Activated CD4-positive, alpha-beta T cell treated with anti-CD3 and anti-CD28 coated beads, Interleukin-2, amount 10 ng/mL, durations not matched to agents 7 days and 5 days (primary cell): ENCODE results near the gene SP3. TPM values are rescaled to one million over a fixed set of nuclear protein-coding genes. Genes with fewer than 3 reads are reported as not detected.

Experiments
- CTCF ChIA-PET: fragments of 350-600 bp; sonication (Branson Sonifier 250); formaldehyde crosslinking; loops from one replicate; lab custom pipeline; 2021; ENCODE audit warnings: antibody characterized with exemption; lab: Charles Lee
- POLR2A ChIA-PET: fragments of 350-600 bp; sonication (Branson Sonifier 250); formaldehyde crosslinking; loops from one replicate; lab custom pipeline; 2021; ENCODE audit warnings: antibody characterized with exemption; lab: Charles Lee
- DNase-seq: peaks from one replicate; pipeline ENCODE4 v3.0.0-alpha.2; 2020
- H3K27ac Mint-ChIP-seq: one replicate; pipeline ENCODE4 v1.8.0; 2021; ENCODE audit warnings: mild to moderate bottlenecking, moderate library complexity, mixed read lengths
- H3K27me3 Mint-ChIP-seq: one replicate; pipeline ENCODE4 v1.8.0; 2021; ENCODE audit warnings: mixed read lengths
- H3K36me3 Mint-ChIP-seq: one replicate; pipeline ENCODE4 v1.8.0; 2021; ENCODE audit warnings: low read depth, mixed read lengths
- H3K4me1 Mint-ChIP-seq: one replicate; pipeline ENCODE4 v1.8.0; 2021; ENCODE audit warnings: mixed read lengths
- H3K4me3 Mint-ChIP-seq: one replicate; pipeline ENCODE4 v1.8.0; 2021; ENCODE audit warnings: mild to moderate bottlenecking, moderate library complexity, mixed read lengths
- H3K9me3 Mint-ChIP-seq: one replicate; pipeline ENCODE4 v1.8.0; 2021; ENCODE audit warnings: mixed read lengths
- total RNA-seq, 2 experiments: library from RNA; stranded (reverse); gene quantifications; one replicate each; pipeline ENCODE4 v1.2.3, GENCODE V29; 2021

SP3 gene
- total RNA-seq, 2 experiments from 2014 or later = 105 to 109 TPM

DNA sequence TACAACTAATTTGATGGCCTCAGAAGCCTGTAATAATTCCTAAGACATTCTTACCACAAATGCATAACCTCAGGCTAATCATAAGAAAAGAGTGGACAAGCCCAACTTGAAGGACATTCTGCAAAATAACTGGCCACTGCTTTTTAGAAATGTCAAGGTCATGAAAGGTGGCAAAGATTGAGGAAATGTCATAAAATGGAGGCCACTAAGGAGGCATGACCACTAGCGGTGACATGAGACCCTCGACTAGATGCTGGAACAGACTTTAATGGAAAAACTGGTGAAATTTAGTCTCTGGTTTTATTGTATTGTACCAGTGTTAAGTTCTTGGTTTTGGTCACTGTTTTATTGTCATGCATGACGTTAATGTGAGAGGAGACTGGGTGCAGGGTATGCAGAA, 78.6 kb downstream of the SP3 start:
- ChIA-PET POLR2A (no interaction called here), CTCF (no interaction called here)
- Mint-ChIP-seq H3K27ac (no peak overlapping the region), H3K4me3 (no peak overlapping the region), H3K36me3 (peaks cover 10% of the 10 kb centered on the region), H3K9me3 (peaks cover 22% of the 10 kb centered on the region), H3K4me1 (no peaks in the 10 kb centered on the region), H3K27me3 (peaks cover 13% of the 10 kb centered on the region)
- DNase-seq = no peak

GRCh38 chr2:173884025-173884802, 81.0 kb downstream of the SP3 start:
- Mint-ChIP-seq H3K27me3 (peaks cover 24% of the 10 kb centered on the region), H3K9me3 (peaks cover 10% of the 10 kb centered on the region), H3K4me1 (no peaks in the 10 kb centered on the region), H3K4me3 (no peak overlapping the region), H3K36me3 (no peaks in the 10 kb centered on the region), H3K27ac (no peak overlapping the region)
- CTCF ChIA-PET = interaction anchor here (1.4 kb wide), 1 partner anchor 9 kb away, joined by 3 read pairs; no protein-coding TSS in a partner anchor
- POLR2A ChIA-PET = interaction anchor here (0.6 kb wide), 1 partner anchor 617 kb away, joined by 3 read pairs; no protein-coding TSS in a partner anchor
- DNase-seq = no peak

DNA sequence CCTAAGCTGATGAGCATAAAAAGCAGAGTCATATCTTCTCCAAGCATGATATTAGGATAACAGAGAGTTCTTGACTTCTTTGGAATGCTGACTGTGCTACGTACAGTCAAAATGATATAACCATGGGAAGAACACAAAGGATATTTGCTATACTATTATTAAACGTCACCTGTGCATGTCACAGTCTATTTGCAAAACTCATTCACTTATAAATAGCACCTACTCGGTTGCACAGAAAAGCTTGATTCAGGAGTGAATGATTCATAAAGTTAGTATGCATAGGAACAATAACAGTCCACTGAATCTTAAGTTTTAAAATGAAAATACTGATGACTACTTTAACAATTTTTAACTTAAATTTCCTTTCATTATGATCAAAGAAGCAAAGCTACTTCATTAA, 83.3 kb downstream of the SP3 start:
- H3K4me1 Mint-ChIP-seq = no peaks in the 10 kb centered on the region
- CTCF ChIA-PET = no interaction called here
- no peaks in the 10 kb centered on the region for H3K9me3 Mint-ChIP-seq
- no peak overlapping the region for H3K4me3 Mint-ChIP-seq
- no peaks in the 10 kb centered on the region for H3K36me3 Mint-ChIP-seq
- H3K27ac Mint-ChIP-seq = no peak overlapping the region
- peaks cover 23% of the 10 kb centered on the region for H3K27me3 Mint-ChIP-seq
- POLR2A ChIA-PET = no interaction called here
- no peak for DNase-seq

DNA sequence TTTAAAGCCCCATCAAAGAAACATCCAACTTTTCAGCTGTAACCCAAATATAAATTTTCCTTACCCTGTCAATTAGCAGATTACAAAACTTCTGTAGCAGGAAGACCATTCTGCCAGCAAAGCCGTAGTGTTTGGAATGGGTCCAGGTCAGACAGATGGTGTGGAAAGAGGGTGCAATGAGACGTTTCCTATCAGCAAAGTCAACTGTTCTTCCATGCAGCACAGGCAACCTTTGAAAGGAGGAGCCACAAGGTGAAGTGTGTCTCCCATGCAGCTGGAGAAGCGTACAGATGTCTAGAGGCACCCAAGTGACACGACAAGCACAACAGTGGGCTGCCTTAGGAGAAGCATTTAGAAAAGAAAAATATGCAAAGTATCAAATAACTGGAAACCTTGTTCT, 83.7 kb downstream of the SP3 start:
- no peak overlapping the region for H3K27ac Mint-ChIP-seq
- H3K9me3 Mint-ChIP-seq = no peaks in the 10 kb centered on the region
- H3K4me1 Mint-ChIP-seq = no peaks in the 10 kb centered on the region
- POLR2A ChIA-PET = no interaction called here
- CTCF ChIA-PET = no interaction called here
- no peaks in the 10 kb centered on the region for H3K36me3 Mint-ChIP-seq
- DNase-seq = no peak
- H3K27me3 Mint-ChIP-seq = peaks cover 23% of the 10 kb centered on the region
- H3K4me3 Mint-ChIP-seq = no peak overlapping the region

DNA sequence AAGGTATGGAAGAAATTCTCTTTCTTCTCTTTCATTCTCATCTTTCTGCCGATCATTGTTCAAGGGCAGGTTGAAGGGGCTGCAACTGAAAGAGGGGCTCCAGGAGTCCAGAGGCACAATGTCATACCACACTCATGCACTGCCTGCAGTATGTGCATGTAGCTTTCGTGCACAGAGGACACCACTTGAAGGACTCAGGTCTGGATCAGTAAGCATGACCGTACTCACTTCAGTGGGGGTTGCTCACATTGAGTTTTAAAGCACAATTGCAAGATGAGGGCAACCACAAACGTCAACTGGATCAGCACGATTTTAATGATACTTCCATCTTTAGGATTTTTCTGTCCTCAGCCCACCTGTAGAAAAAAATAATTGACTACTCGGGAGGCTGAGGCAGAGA, 84.6 kb downstream of the SP3 start:
- Mint-ChIP-seq H3K4me1 (no peaks in the 10 kb centered on the region), H3K36me3 (no peaks in the 10 kb centered on the region), H3K27ac (no peak overlapping the region), H3K4me3 (no peak overlapping the region), H3K9me3 (no peaks in the 10 kb centered on the region), H3K27me3 (peaks cover 21% of the 10 kb centered on the region)
- POLR2A ChIA-PET = no interaction called here
- CTCF ChIA-PET = no interaction called here
- DNase-seq = no peak

- no peak overlapping the region for H3K4me3 Mint-ChIP-seq
- ChIA-PET CTCF (no interaction called here), POLR2A (no interaction called here)
- no peak overlapping the region for H3K27ac Mint-ChIP-seq
- DNase-seq = no peak
- peaks cover 14% of the 10 kb centered on the region for H3K27me3 Mint-ChIP-seq
- no peaks in the 10 kb centered on the region for H3K9me3 Mint-ChIP-seq
- no peaks in the 10 kb centered on the region for H3K36me3 Mint-ChIP-seq
- no peaks in the 10 kb centered on the region for H3K4me1 Mint-ChIP-seq
Measured at GRCh38 chr2:173876833-173877413, 88.2 kb downstream of the SP3 start.

GRCh38 chr2:173874894-173875237, 90.3 kb downstream of the SP3 start:
- Mint-ChIP-seq H3K27ac (no peak overlapping the region), H3K4me3 (no peak overlapping the region), H3K4me1 (no peaks in the 10 kb centered on the region), H3K27me3 (peaks cover 11% of the 10 kb centered on the region), H3K9me3 (no peaks in the 10 kb centered on the region), H3K36me3 (no peaks in the 10 kb centered on the region)
- ChIA-PET POLR2A (no interaction called here), CTCF (interaction anchor here (1.0 to 1.4 kb wide), 3 partner anchors 9 to 466 kb away, joined by 3 read pairs; no protein-coding TSS in a partner anchor)
- no peak for DNase-seq

DNA sequence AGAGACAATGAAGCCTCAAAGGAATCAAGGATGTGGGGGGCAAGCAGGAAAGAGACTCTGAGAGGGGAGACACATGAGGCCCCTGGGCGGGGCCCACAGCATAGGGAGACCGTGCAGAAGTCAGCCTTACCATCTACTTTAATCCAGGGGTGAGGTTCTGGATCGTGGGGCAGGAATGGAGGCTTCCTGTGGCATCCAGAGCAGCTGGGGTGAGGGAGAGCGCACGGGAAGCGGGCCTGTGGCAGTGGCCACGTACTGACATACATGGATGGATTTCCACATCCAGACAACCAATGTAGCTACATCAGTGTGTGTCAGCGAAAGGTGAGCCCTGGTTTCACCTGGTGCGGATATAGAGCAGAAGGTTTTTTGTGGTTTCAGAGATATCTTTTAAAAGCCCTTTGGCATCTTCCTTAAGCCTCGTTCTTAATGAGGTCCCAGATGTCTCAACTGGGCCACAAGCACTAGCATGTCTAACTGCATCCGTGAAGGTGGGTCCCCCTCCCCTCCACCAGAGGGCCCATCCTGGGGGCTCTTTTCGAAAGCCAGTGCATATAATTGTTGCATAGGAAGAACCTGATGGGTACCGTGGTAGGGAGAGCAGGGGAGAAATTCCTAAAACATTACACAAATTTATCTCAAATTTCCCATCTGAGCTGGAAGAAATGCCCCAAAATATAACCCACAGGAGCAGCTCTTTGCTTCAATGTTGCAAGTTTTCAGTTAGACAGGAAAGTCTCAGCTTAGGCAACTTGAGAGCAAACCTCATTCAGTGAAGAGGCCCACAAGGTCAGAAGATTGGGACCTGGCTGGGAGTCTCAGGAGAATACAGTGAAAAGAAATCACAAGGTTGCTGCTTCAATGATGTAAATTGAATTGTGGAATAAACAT, 90.9 kb downstream of the SP3 start:
- Mint-ChIP-seq H3K4me3 (no peak overlapping the region), H3K27me3 (peaks cover 12% of the 10 kb centered on the region), H3K9me3 (no peaks in the 10 kb centered on the region), H3K4me1 (no peaks in the 10 kb centered on the region), H3K36me3 (no peaks in the 10 kb centered on the region), H3K27ac (no peak overlapping the region)
- POLR2A ChIA-PET = no interaction called here
- no peak for DNase-seq
- CTCF ChIA-PET = interaction anchor here (1.4 kb wide), 1 partner anchor 184 kb away, joined by 3 read pairs; no protein-coding TSS in a partner anchor

DNA sequence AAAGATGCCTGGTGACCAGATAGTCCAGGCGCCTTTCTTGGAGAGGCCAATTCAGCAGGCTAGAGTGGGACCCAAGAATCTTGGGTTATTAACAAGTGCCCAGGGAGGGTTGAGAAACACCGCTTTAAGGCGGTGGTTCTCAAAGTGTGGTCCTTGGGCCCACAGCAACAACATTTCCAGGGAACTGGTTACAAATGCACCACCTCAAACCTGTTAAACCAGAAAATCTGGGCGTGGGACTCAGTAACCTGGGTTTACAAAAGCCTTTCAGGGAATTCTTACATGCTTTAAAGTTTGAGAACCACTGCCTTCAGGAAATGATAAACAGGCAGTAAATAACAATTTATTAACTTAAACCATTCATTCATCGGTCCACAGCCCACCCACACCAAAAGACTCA, 92.5 kb downstream of the SP3 start:
- H3K27ac Mint-ChIP-seq = no peak overlapping the region
- no peaks in the 10 kb centered on the region for H3K36me3 Mint-ChIP-seq
- no peaks in the 10 kb centered on the region for H3K9me3 Mint-ChIP-seq
- no peak for DNase-seq
- H3K4me3 Mint-ChIP-seq = no peak overlapping the region
- H3K27me3 Mint-ChIP-seq = peaks cover 15% of the 10 kb centered on the region
- CTCF ChIA-PET = no interaction called here
- POLR2A ChIA-PET = no interaction called here
- no peaks in the 10 kb centered on the region for H3K4me1 Mint-ChIP-seq

DNA sequence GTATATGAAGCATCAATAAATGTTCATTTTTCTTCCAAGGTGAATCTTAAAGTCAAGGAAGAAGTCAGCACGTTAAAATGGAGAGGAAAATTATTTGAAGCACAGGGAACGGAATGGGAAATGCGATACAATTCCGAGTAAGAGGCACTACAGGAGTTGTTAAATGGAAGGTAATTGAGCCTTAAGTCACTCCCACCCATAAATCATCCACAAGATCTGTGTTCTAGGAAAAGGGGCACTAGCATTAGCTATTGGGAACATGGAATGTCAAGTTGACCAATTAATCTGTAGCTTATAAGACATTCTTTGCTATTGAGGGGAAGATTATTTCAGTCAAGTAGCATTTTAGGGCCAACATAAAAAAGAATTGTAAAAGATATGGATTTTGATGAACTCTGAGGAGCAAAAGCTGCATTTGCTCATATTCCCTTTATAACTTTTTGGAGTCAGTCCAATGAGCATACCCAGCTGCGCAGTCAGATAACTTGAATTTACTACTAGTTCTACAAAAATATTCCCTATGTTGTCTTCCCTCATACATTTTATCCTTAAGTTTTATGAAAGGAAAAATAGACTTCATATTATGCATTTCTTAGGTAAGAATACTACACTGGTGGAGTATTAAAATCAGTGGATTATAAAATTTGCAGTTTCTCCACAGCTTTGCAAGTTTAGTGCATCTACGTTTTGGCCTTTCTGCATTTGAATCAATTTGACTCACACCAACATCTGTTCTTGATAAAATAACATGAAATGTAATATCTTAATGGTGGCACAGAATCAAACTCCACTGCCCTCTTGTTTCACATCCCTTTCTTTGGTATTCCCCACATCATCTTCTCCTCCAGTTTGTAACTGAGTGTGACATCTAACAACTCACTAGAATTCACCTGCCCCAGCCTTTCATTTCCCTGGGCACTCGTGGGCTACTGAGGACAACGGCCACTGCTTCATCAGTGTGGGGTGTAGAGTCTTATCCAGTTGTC, 95.6 kb downstream of the SP3 start:
- POLR2A ChIA-PET = no interaction called here
- Mint-ChIP-seq H3K4me3 (no peak overlapping the region), H3K36me3 (no peaks in the 10 kb centered on the region), H3K9me3 (no peaks in the 10 kb centered on the region), H3K27me3 (peaks cover 20% of the 10 kb centered on the region), H3K4me1 (no peaks in the 10 kb centered on the region), H3K27ac (no peak overlapping the region)
- no peak for DNase-seq
- CTCF ChIA-PET = no interaction called here

DNA sequence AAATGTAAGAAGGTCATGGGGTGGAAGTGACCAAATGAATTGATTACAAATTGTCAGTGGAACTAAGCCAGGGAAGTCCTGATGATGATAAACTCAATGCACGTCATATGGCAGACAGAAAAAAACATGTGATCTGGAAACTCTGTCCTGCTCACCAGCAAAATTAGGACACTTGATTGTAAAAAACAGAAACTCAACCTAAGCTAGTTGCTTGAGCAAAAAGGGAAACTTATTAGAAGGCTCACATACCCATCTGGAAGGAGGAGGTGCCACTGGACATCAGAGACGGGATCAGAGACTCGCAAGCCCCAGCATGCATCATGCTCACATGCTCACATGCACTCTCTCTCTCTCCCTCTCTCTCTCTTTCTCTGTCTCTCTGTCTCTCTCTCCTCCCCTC, 96.8 kb downstream of the SP3 start:
- Mint-ChIP-seq H3K4me1 (no peaks in the 10 kb centered on the region), H3K27ac (no peak overlapping the region), H3K27me3 (peaks cover 20% of the 10 kb centered on the region), H3K36me3 (no peaks in the 10 kb centered on the region), H3K4me3 (no peak overlapping the region), H3K9me3 (no peaks in the 10 kb centered on the region)
- CTCF ChIA-PET = no interaction called here
- DNase-seq = no peak
- POLR2A ChIA-PET = no interaction called here

GRCh38 chr2:173866874-173867618, 98.1 kb downstream of the SP3 start:
- no peak overlapping the region for H3K27ac Mint-ChIP-seq
- POLR2A ChIA-PET = no interaction called here

More at GRCh38 chr2:173866874-173867618, 98.1 kb downstream of the SP3 start:
- no peak overlapping the region for H3K4me3 Mint-ChIP-seq
- no peaks in the 10 kb centered on the region for H3K9me3 Mint-ChIP-seq
- CTCF ChIA-PET = no interaction called here
- no peaks in the 10 kb centered on the region for H3K36me3 Mint-ChIP-seq
- DNase-seq = no peak
- peaks cover 20% of the 10 kb centered on the region for H3K27me3 Mint-ChIP-seq
- no peaks in the 10 kb centered on the region for H3K4me1 Mint-ChIP-seq
